SJSA1 (cell line): ENCODE results near the gene OCA2. TPM values are rescaled to one million over a fixed set of nuclear protein-coding genes. Genes with fewer than 3 reads are reported as not detected.

ENCODE experiments used
- DNase-seq, 2 experiments: peaks; one replicate each; pipeline ENCODE4 v3.0.0-alpha.2; 2015 to 2020; ENCODE audit warnings: low spot score in 2 of 2, low read depth in 1 of 2
- H3K27ac ChIP-seq: fragments of 250-450 bp; sonication (Bioruptor Pico); 2 replicates; pipeline ENCODE4 v1.5.1; 2020; ENCODE audit warnings: mild to moderate bottlenecking, moderate library complexity
- H3K27me3 ChIP-seq: fragments of 250-450 bp; sonication (Bioruptor Pico); replicated peaks from 2 replicates; pipeline ENCODE4 v1.5.1; 2020; ENCODE audit warnings: mild to moderate bottlenecking, moderate library complexity
- H3K36me3 ChIP-seq: fragments of 250-450 bp; sonication (Bioruptor Pico); 2 replicates; pipeline ENCODE4 v1.5.1; 2020; ENCODE audit warnings: mild to moderate bottlenecking
- H3K4me1 ChIP-seq: fragments of 250-450 bp; sonication (Bioruptor Pico); replicated peaks from 2 replicates; pipeline ENCODE4 v1.6.1; 2021; ENCODE audit warnings: mild to moderate bottlenecking
- H3K4me3 ChIP-seq: fragments of 250-450 bp; sonication (Bioruptor Pico); 2 replicates; pipeline ENCODE4 v1.5.1; 2020; ENCODE audit warnings: mild to moderate bottlenecking
- H3K9me3 ChIP-seq: fragments of 250-450 bp; sonication (Bioruptor Pico); replicated peaks from 2 replicates; pipeline ENCODE4 v1.5.1; 2020; ENCODE audit warnings: mild to moderate bottlenecking
- total RNA-seq: library from RNA; depleted of rRNA; stranded (reverse); fragments of >200 nt; shearing (Covaris generic); gene quantifications from 2 replicates; pipeline ENCODE4 v1.2.3, GENCODE V29; 2014

Gene OCA2
- total RNA-seq, 1 experiment from 2014 or later, result 0.11 TPM

GRCh38 chr15:27990521-27991515, 108.3 kb downstream of the OCA2 start:
- no peak overlapping the region for H3K27ac ChIP-seq
- H3K36me3 ChIP-seq, result no peaks in the 10 kb centered on the region
- no peak for DNase-seq

DNA sequence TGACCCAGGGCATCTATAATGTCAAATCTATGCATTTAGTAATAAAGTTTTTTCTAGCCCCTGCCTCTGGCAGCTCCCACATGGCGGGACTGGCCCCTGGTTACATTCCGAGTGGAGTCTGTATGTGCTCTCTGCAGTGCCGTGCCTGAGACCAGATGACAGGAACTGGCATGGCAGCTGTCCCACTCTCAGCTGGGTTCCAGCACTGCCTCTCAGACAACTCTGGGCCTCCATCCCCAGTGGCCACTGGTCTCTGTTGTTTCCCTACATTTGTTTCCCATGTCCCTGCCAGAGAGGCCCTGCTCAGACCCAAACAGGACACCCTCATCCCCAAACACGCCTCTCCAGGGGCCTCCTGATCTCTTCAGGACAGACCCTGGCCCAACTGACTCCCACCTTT, 109.3 kb downstream of the OCA2 start:
- no peaks in the 10 kb centered on the region for H3K27me3 ChIP-seq
- H3K4me1 ChIP-seq, result no peaks in the 10 kb centered on the region
- H3K27ac ChIP-seq, result no peak overlapping the region
- no peaks in the 10 kb centered on the region for H3K9me3 ChIP-seq
- H3K36me3 ChIP-seq, result no peaks in the 10 kb centered on the region
- no peak overlapping the region for H3K4me3 ChIP-seq
- DNase-seq, result no peak

More at GRCh38 chr15:27990521-27991515, 108.3 kb downstream of the OCA2 start:
- Histone ChIP-seq H3K4me1 (no peaks in the 10 kb centered on the region), H3K27me3 (no peaks in the 10 kb centered on the region), H3K9me3 (no peaks in the 10 kb centered on the region), H3K4me3 (no peak overlapping the region)

- no peaks in the 10 kb centered on the region for H3K27me3 ChIP-seq
- no peaks in the 10 kb centered on the region for H3K4me1 ChIP-seq
- H3K27ac ChIP-seq, result no peak overlapping the region
- H3K9me3 ChIP-seq, result no peaks in the 10 kb centered on the region
- H3K36me3 ChIP-seq, result no peaks in the 10 kb centered on the region
- DNase-seq, result no peak
- no peak overlapping the region for H3K4me3 ChIP-seq
Measured at GRCh38 chr15:27989427-27989826, 109.7 kb downstream of the OCA2 start.

DNA sequence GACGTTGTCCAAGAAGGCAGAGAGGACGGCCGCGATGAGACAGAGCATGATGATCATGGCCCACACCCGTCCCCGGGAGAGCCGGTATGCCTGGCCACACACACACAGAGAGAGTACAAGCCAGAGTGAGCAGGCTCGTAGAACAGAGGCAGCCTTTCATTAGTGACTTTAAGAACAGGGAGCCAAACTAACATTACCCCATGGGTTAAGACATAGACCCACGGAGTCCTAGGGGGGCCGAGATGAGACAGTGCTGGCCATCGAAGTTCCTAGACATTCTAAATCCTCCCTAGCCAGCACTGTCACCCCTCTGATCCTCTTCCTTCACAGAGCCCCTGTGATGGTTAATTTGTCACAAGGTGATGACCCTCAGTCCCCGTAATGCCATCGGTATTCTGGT, 114.0 kb downstream of the OCA2 start:
- Histone ChIP-seq H3K4me1 (no peaks in the 10 kb centered on the region), H3K27me3 (no peaks in the 10 kb centered on the region), H3K9me3 (no peaks in the 10 kb centered on the region), H3K27ac (no peak overlapping the region), H3K4me3 (no peak overlapping the region), H3K36me3 (no peaks in the 10 kb centered on the region)
- DNase-seq, result no peak

- H3K36me3 ChIP-seq, result no peaks in the 10 kb centered on the region
- H3K9me3 ChIP-seq, result no peaks in the 10 kb centered on the region
- no peak overlapping the region for H3K27ac ChIP-seq
- DNase-seq, result no peak
- no peak overlapping the region for H3K4me3 ChIP-seq
- no peaks in the 10 kb centered on the region for H3K27me3 ChIP-seq
- no peaks in the 10 kb centered on the region for H3K4me1 ChIP-seq
Measured at GRCh38 chr15:27983496-27983895, 115.6 kb downstream of the OCA2 start.

DNA sequence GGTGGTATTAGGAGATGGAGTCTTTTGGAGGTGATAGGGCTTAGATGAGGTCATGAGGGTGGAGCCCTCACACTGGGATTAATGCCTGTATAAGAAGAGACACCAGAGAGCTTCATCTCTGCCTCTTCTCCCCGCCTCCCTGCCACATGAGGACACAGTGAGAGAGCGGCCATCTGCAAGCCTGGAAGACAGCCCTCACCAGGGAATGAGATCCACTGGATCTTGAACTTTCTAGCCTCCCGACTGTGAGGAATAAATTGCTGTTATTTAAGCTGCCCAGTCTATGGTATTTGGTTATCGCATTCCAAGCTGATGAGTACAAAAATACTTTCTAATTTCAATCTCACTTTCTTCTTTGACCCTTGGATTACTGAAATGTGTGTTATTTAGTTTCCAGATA, 121.4 kb downstream of the OCA2 start:
- Histone ChIP-seq H3K4me1 (no peaks in the 10 kb centered on the region), H3K27ac (no peak overlapping the region), H3K36me3 (no peaks in the 10 kb centered on the region), H3K27me3 (no peaks in the 10 kb centered on the region), H3K9me3 (no peaks in the 10 kb centered on the region), H3K4me3 (no peak overlapping the region)
- DNase-seq, result no peak

- DNase-seq, result no peak
- Histone ChIP-seq H3K27ac (no peak overlapping the region), H3K36me3 (no peaks in the 10 kb centered on the region), H3K4me1 (no peaks in the 10 kb centered on the region), H3K4me3 (no peak overlapping the region), H3K27me3 (no peaks in the 10 kb centered on the region), H3K9me3 (no peaks in the 10 kb centered on the region)
Measured at GRCh38 chr15:27973886-27974285, 125.2 kb downstream of the OCA2 start.

GRCh38 chr15:27970661-27971392, 128.3 kb downstream of the OCA2 start:
- Histone ChIP-seq H3K9me3 (no peaks in the 10 kb centered on the region), H3K27ac (no peak overlapping the region), H3K4me3 (no peak overlapping the region), H3K27me3 (no peaks in the 10 kb centered on the region), H3K36me3 (no peaks in the 10 kb centered on the region), H3K4me1 (no peaks in the 10 kb centered on the region)
- DNase-seq, result no peak

DNA sequence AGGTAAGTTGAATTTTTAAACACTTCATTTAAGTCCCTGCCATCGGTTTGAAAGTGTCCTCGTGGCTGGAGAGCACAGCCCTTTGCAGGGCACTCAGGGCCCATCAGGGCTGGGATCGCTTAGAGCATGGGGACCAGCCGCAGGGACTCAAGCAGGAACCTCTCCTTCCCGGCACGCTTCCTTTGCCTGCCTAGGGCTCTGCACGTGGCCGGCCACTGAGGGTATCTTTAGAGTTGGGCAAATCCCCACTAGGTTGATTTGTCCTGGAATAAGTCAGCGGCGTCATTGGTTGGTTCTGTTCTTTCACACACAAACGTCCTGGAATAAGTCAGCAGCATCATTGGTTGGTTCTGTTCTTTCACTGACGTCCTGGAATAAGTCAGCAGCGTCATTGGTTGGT, 131.6 kb downstream of the OCA2 start:
- Histone ChIP-seq H3K27ac (no peak overlapping the region), H3K27me3 (no peaks in the 10 kb centered on the region), H3K4me1 (no peaks in the 10 kb centered on the region), H3K4me3 (no peak overlapping the region), H3K36me3 (no peaks in the 10 kb centered on the region), H3K9me3 (no peaks in the 10 kb centered on the region)
- no peak for DNase-seq

GRCh38 chr15:27965546-27965945, 133.6 kb downstream of the OCA2 start:
- H3K27me3 ChIP-seq, result no peaks in the 10 kb centered on the region
- H3K4me3 ChIP-seq, result no peak overlapping the region
- DNase-seq, result no peak
- no peak overlapping the region for H3K27ac ChIP-seq
- no peaks in the 10 kb centered on the region for H3K4me1 ChIP-seq
- no peaks in the 10 kb centered on the region for H3K36me3 ChIP-seq
- H3K9me3 ChIP-seq, result no peaks in the 10 kb centered on the region

GRCh38 chr15:27961801-27962200, 137.3 kb downstream of the OCA2 start:
- no peaks in the 10 kb centered on the region for H3K36me3 ChIP-seq
- no peaks in the 10 kb centered on the region for H3K27me3 ChIP-seq
- H3K4me1 ChIP-seq, result no peaks in the 10 kb centered on the region

DNA sequence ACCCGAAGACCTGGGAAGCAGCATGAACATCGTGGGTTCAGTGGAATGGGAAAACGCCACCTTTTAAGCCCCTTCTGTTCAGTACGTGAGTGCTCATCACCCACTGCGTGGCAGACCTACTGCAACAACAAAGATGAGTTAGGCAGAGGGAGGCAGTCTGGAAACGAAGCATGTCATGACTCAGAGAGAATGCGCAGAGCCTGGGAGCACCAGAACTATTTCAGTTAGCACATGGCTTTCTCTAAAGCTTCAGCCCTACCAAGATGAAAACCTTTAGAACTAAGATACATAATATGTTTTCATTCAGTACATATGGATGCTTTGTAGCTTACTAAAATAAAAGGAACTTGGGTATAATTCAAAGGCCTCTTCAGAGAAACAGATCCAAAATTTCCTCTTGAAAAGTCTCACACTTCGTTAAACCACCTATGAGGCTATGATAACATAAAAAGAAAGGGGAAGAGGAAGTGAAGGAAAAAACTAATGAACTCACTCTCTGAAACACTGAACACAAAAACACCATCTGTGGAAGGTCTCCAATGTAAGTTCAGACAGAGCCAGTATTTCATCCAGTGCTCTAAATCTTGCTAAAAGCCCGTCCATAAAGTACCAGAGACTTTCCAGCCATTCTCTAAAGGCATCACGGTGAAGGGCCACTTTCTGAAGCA, 140.1 kb downstream of the OCA2 start:
- Histone ChIP-seq H3K4me3 (no peak overlapping the region), H3K27ac (no peak overlapping the region), H3K4me1 (no peaks in the 10 kb centered on the region), H3K27me3 (no peaks in the 10 kb centered on the region), H3K36me3 (no peaks in the 10 kb centered on the region), H3K9me3 (no peaks in the 10 kb centered on the region)
- DNase-seq, result no peak

More at GRCh38 chr15:27961801-27962200, 137.3 kb downstream of the OCA2 start:
- no peak overlapping the region for H3K4me3 ChIP-seq
- no peak overlapping the region for H3K27ac ChIP-seq
- H3K9me3 ChIP-seq, result no peaks in the 10 kb centered on the region
- DNase-seq, result no peak

DNA sequence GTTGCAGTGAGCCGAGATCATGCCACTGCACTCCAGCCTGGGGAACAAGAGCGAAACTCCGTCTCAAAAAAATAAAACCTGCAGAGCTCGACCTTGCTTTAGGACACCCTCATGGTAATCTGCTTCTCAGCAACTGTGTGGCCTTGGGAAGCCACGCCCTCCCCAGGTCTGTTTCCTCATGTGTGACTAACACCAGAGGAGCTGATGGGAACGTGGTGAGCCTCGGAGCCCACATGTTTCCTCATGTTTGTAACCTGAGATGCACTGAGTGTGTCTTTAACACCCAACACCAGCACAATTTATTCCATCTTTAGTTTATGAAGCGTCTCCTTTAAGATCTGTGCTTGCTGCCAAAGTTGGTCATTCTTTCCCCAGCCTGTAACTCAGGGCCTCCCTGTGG, 142.8 kb downstream of the OCA2 start:
- Histone ChIP-seq H3K4me3 (no peak overlapping the region), H3K27me3 (no peaks in the 10 kb centered on the region), H3K36me3 (no peaks in the 10 kb centered on the region), H3K4me1 (no peaks in the 10 kb centered on the region), H3K9me3 (no peaks in the 10 kb centered on the region), H3K27ac (no peak overlapping the region)
- no peak for DNase-seq

- DNase-seq, result no peak
Measured at GRCh38 chr15:27955087-27955486, 144.0 kb downstream of the OCA2 start.

More at GRCh38 chr15:27955087-27955486, 144.0 kb downstream of the OCA2 start:
- Histone ChIP-seq H3K4me3 (no peak overlapping the region), H3K27me3 (no peaks in the 10 kb centered on the region), H3K27ac (no peak overlapping the region), H3K36me3 (no peaks in the 10 kb centered on the region), H3K9me3 (no peaks in the 10 kb centered on the region), H3K4me1 (no peaks in the 10 kb centered on the region)
